ENCODE results near the gene ZNF57.

DNA sequence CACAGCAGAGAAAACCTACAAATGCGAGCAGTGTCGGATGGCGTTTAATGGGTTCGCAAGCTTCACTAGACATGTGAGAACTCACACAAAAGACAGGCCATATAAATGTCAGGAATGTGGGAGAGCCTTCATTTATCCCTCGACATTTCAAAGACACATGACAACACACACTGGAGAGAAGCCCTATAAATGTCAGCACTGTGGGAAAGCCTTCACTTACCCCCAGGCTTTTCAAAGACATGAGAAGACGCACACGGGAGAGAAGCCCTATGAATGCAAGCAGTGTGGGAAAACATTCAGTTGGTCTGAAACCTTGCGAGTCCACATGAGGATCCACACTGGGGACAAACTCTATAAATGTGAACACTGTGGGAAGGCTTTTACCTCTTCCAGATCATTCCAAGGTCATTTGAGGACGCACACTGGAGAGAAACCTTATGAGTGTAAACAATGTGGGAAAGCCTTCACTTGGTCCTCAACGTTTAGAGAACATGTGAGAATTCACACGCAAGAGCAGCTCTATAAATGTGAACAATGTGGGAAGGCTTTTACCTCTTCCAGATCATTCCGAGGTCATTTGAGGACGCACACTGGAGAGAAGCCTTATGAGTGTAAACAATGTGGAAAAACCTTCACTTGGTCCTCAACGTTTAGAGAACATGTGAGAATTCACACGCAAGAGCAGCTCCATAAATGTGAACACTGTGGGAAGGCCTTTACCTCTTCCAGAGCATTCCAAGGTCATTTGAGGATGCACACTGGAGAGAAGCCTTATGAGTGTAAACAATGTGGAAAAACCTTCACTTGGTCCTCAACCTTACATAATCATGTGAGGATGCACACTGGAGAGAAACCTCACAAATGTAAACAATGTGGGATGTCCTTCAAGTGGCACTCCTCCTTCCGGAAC, 16.8 kb downstream of the ZNF57 start:
- TF ChIP-seq, protein P1, sequence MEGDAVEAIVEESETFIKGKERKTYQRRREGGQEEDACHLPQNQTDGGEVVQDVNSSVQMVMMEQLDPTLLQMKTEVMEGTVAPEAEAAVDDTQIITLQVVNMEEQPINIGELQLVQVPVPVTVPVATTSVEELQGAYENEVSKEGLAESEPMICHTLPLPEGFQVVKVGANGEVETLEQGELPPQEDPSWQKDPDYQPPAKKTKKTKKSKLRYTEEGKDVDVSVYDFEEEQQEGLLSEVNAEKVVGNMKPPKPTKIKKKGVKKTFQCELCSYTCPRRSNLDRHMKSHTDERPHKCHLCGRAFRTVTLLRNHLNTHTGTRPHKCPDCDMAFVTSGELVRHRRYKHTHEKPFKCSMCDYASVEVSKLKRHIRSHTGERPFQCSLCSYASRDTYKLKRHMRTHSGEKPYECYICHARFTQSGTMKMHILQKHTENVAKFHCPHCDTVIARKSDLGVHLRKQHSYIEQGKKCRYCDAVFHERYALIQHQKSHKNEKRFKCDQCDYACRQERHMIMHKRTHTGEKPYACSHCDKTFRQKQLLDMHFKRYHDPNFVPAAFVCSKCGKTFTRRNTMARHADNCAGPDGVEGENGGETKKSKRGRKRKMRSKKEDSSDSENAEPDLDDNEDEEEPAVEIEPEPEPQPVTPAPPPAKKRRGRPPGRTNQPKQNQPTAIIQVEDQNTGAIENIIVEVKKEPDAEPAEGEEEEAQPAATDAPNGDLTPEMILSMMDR (IDR thresholded peaks at IDR 0.05) = no peak
- no peak for TF ChIP-seq POLR2A (IDR thresholded peaks at IDR 0.05)
